Frontal cortex (tissue), 4 donors: ENCODE measurements around the gene ITGA7. TPM values are rescaled to one million over a fixed set of nuclear protein-coding genes. Genes with fewer than 3 reads are reported as not detected.

Source experiments
- DNase-seq, 2 donors: peaks; one replicate each; pipeline ENCODE4 v3.0.0; 2012; ENCODE audit warnings: low spot score in 2 of 2
- FAIRE-seq: peaks from 2 replicates; lab custom pipeline; 2012; peaks lifted over from hg19 to GRCh38; lab: Jason Lieb, UNC
- total RNA-seq: library from RNA; depleted of rRNA; stranded (reverse); fragments of >200 nt; gene quantifications from one replicate; pipeline ENCODE4 v1.2.3, GENCODE V29; 2014
- donor health status: control.
- donor health status: control.
- donor health status: control.

Gene ITGA7
- total RNA-seq: 3.7 TPM

GRCh38 chr12:55707841-55708694, at the start of gene ITGA7:
TSS of gene ITGA7 (minus strand) at chr12:55707904. CDS start at chr12:55707682, 222 bp downstream.
- FAIRE-seq: no peak

GRCh38 chr12:55755246-55755645, 47.5 kb upstream of the ITGA7 start:
- FAIRE-seq (no peak), DNase-seq (no peak)

More at GRCh38 chr12:55707841-55708694, at the start of gene ITGA7:
- DNase-seq: peak; percentile 76 to 86

GRCh38 chr12:55748230-55748993, 40.7 kb upstream of the ITGA7 start:
- no peak for FAIRE-seq
- DNase-seq: no peak

- FAIRE-seq: no peak
These were observed 39.2 kb upstream of the ITGA7 start for GRCh38 chr12:55746913-55747231.

GRCh38 chr12:55746174-55746912, 38.6 kb upstream of the ITGA7 start:
- no peak for FAIRE-seq
- no peak for DNase-seq

More at GRCh38 chr12:55746913-55747231, 39.2 kb upstream of the ITGA7 start:
- no peak for DNase-seq

GRCh38 chr12:55745361-55746173, 37.9 kb upstream of the ITGA7 start:
- FAIRE-seq (no peak), DNase-seq (peak; percentile 34 to 41)

GRCh38 chr12:55744340-55745030, 36.8 kb upstream of the ITGA7 start:
- DNase-seq (no peak), FAIRE-seq (no peak)

GRCh38 chr12:55743406-55744339, 36.0 kb upstream of the ITGA7 start:
- FAIRE-seq: no peak
- peak in 1 of 2 donors; percentile 48 for DNase-seq

- DNase-seq (peak; percentile 91 to 92), FAIRE-seq (no peak)
These were observed 35.2 kb upstream of the ITGA7 start, which contains the start of gene GDF11 for GRCh38 chr12:55742719-55743405. TSS of gene GDF11 (plus strand) at chr12:55743122. CDS start at chr12:55743317, 195 bp downstream.

GRCh38 chr12:55741931-55742680, 34.4 kb upstream of the ITGA7 start:
- DNase-seq (no peak), FAIRE-seq (no peak)

- FAIRE-seq: no peak
- no peak for DNase-seq
These were observed 31.3 kb upstream of the ITGA7 start for GRCh38 chr12:55739025-55739378.

GRCh38 chr12:55738123-55739024, 30.7 kb upstream of the ITGA7 start:
- DNase-seq (peak in 1 of 2 donors; percentile 61), FAIRE-seq (peak; percentile 77)

GRCh38 chr12:55737581-55738122, 29.9 kb upstream of the ITGA7 start:
- no peak for FAIRE-seq
- DNase-seq: no peak

- DNase-seq: no peak
- no peak for FAIRE-seq
These were observed 29.3 kb upstream of the ITGA7 start for GRCh38 chr12:55736780-55737580.
